NCI-H1417 treated with DMSO at 0.1 percent for 48 hours (cell line): Measurements from ENCODE around the gene ZNF205.

Source experiments
- DNase-seq: peaks from one replicate; lab custom pipeline; 2025; lab: John Stamatoyannopoulos, UW

Gene ZNF205

DNA sequence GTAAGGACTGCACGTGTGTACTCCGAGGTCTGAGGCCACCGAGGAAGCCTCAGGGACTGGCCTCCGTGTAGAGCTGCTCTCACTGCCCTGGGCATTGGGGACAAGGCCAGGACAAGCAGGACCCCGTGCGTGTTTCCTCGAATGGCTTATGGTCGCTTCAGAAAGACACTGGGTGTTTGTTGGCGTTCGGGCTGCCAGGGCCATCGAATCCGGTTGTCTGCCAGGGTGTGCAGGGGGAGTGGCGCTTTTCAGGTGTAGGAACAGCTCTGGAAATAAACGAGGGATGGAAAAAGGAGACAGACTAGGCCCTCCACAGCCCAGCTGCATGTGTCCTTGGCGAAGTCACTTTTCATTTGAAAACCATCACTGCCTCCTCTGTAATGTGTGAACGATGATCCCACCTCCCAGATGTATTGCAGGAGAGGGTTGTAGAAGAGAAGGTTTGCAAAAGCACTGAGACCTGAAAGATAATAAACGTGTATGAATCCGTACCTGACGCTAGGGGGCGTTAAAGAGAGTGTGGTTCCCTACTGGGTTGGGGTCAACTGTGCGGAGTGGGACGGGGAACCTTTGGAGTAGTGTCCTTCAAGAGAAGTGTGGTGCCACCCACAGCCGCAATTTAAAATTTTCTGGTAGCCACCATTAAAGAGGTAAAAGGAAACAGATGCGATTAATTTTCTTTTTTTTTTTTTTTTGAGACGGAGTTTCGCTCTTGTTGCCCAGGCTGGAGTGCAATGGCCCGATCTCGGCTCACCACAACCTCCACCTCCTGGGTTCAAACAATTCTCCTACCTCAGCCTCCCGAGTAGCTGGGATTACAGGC, 11.2 kb upstream of the ZNF205 start:
- no peak for DNase-seq

DNA sequence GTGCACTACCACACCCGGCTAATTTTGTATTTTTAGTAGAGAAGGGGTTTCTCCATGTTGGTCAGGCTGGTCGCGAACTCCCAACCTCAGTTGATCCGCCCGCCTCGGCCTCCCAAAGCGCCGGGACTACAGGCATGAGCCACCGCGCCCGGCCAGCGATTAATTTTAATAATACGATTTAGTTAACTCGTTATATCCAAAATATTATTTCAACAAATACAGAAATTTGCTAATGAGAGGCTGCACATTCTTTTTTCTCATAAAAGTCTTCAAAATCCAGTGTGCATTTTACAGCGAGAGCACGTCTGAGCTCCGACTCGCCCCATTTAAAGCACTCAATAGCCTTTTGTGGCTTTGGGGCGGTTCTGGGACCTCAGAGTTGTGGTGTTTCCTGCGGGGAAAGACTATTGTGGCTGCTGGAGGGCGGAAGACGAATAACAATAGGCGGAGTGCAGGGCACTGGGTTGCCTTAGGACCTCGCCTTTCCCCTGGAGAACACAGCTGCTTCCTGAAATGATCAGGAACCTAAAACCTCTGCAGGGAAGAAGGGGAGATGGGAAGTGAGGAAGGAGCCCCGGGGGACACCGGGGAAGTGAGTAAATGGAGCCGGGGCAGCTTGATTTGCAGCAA, 10.4 kb upstream of the ZNF205 start:
- DNase-seq, result no peak

DNA sequence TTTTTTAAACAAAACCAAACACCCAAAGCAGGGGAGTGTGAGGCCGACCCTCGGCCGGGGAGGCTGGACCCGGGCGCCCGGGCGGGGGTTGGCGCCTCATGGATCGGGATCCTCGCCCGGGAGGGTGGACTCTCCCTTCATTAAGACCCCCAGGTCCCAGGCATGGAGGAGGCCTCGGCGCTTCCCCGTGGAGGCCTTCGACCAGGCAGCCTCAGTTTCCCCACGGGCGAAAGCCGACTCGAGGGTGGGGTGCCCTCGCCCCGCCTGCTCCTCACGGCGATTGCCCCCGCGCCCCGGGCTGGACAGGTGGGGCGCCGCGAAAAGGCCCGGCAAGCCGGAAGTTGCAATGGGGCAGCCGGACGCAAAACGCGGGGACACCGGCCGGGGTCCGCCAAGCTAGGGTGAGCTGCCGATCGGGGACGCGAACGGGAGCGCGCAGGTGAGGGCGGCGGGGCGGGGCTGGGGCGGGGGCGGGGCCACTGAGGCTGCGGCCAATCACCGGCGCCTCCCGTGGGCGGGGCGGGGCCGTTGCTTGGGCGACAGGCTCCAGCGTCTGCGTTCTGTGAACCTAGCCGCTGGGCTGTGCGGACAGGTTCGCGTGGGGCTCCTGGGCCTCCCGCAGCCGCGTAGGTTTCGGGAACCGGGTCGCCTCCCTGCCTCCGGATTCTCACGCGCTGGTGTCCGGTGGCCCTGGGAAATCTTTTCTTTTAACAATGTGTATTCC, 6.0 kb upstream of the ZNF205 start:
- DNase-seq, result peak; percentile 63

DNA sequence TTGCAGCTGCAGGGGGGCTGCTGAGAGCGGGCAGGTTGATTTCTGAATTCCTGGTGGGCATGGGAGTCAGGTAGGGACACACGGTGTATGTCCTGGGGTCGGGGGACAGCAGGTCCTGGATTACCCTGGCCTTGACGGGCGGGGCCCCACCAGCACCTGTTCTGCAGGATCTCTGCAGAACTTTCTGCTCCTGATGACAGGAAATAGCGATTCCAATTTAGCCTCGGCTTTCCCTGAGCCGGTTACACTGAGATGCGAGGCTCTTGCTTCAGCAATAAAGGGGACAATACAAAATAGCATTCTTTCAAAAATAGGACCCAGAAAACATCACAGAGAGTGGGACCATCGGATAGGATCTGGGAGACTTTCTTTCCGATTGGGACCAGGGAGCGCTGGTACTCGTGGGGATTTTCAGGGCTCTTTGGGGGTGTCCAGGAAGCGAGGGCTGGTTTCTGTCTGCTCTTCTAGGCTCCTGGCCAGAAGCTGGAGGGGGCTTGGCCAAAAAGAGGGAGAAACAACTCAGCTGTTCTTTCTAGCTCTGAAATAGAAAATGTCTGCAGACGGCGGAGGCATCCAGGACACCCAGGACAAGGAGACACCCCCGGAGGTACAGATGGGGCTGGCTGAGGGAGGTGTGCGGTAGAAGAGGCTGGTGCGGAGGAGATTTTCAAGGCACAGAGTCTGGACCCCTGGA, 642 bp downstream of the ZNF205 start:
- no peak for DNase-seq

DNA sequence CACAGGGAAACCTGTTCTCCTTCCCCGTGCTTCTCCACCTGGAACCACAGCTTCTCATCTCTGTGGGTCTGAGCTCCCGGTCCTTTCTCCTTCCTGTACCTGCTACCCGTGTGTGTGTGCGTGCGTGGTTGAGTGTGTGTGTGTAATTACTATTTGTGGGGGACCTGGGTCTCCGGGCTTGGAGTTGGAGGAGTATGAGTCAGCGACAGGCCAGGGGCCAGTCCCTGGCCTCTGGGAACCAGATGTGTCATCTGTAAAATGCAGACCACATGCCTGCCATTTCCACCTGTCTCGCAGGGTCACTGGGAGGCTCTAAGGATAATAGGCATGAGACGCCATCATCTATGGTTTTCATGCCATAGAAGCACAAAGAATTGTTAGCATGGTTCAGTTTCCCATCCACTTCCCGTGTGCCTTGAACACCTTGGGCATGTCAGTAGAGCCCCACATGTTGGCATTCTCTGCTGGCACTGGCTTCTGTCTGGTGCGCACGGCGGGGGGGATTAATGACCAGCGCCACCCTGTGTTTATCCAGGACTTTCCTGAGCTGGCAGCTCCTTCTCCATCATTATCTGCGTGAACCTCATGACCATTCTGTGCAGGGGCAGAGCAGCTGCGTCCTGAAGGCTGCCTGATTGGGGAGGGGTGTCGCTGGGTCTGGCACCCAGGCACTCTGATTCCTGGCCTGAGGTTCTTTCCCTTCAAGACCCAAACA, 1.5 kb downstream of the ZNF205 start:
- DNase-seq, result no peak

DNA sequence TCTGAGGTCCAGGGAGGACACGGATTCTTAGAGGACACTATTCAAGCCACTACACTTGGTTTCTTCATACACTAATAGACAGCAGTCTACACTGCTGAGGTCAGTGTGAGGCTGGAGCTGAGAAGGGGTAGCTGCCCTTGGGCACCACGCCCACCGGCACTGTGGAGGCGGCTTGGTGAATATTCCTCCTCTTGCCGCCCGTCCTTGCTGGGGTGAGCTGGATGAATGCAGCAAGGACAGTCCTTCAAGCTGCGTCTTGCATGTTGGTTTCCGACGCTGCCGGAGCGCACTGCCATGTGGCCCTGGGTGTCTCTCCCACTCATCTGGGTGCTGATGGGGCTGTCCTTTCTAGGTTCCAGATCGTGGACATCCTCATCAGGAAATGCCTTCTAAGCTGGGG, 2.6 kb downstream of the ZNF205 start:
- no peak for DNase-seq

GRCh38 chr16:3115561-3115960, 3.2 kb downstream of the ZNF205 start:
- no peak for DNase-seq

GRCh38 chr16:3118204-3118790, 5.9 kb downstream of the ZNF205 start:
- DNase-seq, result no peak

GRCh38 chr16:3118846-3119245, 6.5 kb downstream of the ZNF205 start:
- DNase-seq, result no peak

GRCh38 chr16:3119286-3119685, 6.9 kb downstream of the ZNF205 start:
- no peak for DNase-seq

GRCh38 chr16:3119701-3120408, 7.5 kb downstream of the ZNF205 start:
- no peak for DNase-seq

GRCh38 chr16:3120435-3120834, 8.0 kb downstream of the ZNF205 start:
- DNase-seq, result no peak

DNA sequence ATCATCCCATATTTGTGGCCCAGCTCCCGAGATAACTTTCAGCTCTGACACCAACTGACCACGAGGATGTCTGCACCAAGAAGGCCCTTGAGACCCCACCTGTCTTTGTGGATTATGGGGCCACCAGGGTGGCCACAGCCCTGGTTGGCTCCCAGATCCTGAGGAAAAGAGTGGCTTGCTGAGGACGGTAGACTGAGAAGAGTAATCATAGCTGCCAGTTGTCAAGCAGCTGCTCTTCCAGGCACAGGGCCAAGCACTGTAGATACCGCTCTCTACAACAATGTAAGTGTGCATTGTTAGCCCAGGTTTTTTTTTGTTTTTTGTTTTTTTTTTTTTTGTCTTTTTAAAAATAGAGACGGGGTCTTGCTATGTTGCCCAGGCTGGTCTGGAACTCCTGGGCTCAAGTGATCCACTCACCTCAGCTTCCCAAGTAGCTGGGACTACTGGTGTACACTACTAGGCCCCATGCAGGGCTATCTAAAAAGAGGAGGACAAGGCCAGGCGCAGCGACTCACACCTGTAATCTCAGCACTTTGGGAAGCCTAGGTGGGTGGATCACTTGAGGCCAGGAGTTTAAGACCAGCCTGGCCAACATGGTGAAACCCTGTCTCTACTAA, 9.6 kb downstream of the ZNF205 start:
- no peak for DNase-seq

- no peak for DNase-seq
These were observed 10.7 kb downstream of the ZNF205 start for GRCh38 chr16:3122926-3123570.

GRCh38 chr16:3123986-3124886, 11.8 kb downstream of the ZNF205 start:
- DNase-seq, result peak; percentile 86

- DNase-seq, result no peak
These were observed 15.4 kb downstream of the ZNF205 start for GRCh38 chr16:3127745-3128144.

DNA sequence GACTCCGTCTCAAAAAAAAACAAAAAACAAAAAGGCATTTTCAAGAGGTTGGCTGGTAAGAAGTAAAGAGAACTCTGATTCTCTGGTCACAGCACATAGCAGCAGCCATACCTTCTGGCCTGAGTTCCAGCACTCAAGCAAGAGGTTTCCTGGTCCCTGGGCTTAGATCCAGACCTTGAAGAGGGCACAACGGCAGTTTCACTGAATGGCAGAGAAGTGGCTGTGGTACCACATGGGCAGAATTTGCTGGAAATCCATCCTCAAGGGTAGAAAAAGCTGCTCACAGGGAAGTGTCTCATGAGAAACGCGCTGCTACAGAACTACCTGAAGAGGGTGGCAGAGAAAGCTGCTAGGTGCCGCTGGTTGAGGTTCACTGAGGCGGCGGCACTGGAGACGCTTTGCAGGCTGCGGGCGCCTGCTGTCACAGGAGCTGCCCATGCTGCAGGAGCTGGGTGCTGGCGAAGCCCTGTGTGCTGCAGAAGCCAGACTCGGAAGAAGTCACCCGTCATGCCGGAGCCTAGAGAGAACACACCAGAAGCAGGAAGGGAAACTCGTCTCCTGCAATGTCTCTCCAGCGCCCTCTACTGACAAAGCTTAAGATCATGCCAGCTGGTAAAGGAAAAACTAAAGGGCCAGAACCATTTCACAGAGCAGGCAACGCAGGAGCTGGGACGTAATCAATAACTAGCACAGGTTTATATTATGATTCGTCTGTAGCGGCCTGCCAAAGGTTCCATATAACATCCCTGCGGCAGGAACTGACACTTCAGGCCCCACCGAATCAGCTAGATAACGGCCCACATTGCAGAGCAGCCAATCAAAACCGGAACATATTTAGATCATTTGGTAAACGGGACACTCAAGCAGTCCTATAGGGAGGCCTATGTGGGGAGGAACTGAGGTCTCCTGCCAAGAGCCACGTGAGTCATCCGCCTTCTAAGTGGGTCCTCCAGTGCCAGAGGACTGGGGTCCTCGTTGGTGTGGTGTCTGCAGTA, 17.0 kb downstream of the ZNF205 start:
- DNase-seq, result no peak
